TTC549 (cell line): ENCODE measurements around the gene SKIC2.
"Not testable (repeated sequence)": the region's sequence is repeated elsewhere in the genome, so short reads cannot be mapped to it uniquely, and the experiment has no call there.

Experiments used
- FAIRE-seq: peaks from 2 replicates; lab custom pipeline; 2012; peaks lifted over from hg19 to GRCh38; lab: Jason Lieb, UNC

Gene SKIC2

GRCh38 chr6:32004864-32005537 lies 46.0 kb downstream of the SKIC2 start:
- not testable (repeated sequence) for FAIRE-seq

GRCh38 chr6:32005538-32005880 lies 46.5 kb downstream of the SKIC2 start:
- FAIRE-seq = not testable (repeated sequence)

- FAIRE-seq = not testable (repeated sequence)
These were observed 47.1 kb downstream of the SKIC2 start for GRCh38 chr6:32005991-32006529.

GRCh38 chr6:32007086-32007485 lies 48.1 kb downstream of the SKIC2 start:
- not testable (repeated sequence) for FAIRE-seq

- FAIRE-seq = not testable (repeated sequence)
These were observed 49.1 kb downstream of the SKIC2 start for GRCh38 chr6:32008037-32008436.

- not testable (repeated sequence) for FAIRE-seq
These were observed 49.6 kb downstream of the SKIC2 start for GRCh38 chr6:32008616-32009015.

GRCh38 chr6:32009537-32009936 lies 50.6 kb downstream of the SKIC2 start:
- not testable (repeated sequence) for FAIRE-seq

- not testable (repeated sequence) for FAIRE-seq
These were observed 52.0 kb downstream of the SKIC2 start for GRCh38 chr6:32010856-32011530.

- FAIRE-seq = not testable (repeated sequence)
These were observed 54.1 kb downstream of the SKIC2 start for GRCh38 chr6:32012941-32013617.

- not testable (repeated sequence) for FAIRE-seq
These were observed 54.8 kb downstream of the SKIC2 start for GRCh38 chr6:32013738-32014137.

- FAIRE-seq = not testable (repeated sequence)
These were observed 55.6 kb downstream of the SKIC2 start, which contains the start of gene C4B for GRCh38 chr6:32014547-32014946. C4B (plus strand) TSS chr6:32014795; CDS start chr6:32014846, 51 bp downstream.
